ENCODE measurements around the gene CPLANE2.

DNA sequence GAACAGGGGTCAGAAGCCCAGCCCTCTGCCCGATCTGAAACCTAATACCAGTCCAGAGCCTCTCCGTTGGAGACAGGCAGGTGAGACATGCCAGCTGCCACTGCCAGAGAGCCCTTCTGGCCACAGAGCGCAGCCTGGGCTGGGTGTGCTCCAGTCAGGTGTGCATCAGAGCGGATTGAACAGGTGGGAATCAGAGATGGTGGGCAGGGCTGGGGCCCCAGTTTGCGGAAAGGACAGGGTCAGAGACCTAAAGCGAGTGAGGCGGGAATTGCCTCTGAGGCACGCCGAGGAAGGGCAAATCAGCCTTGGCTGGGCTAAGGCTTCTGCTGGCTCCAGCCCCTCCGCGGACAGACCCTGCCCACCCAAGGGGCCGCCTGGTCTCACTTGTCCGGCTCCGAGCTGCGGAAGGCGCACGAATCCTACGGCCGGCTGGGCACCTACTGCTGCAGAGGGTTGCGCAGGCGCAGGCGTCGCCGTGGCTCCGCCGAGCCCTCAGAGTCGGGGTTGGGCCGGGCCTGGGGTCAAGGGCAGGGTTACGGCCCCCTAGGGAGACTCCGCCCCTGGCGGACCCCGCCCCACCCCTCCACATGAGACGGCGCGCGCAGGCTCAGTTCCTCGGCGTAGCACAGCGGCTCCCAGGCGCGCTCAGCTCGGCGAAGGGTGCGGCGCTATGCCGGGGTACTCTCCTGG lies 10.3 kb downstream of the CPLANE2 start:
- TF ChIP-seq, protein P1, sequence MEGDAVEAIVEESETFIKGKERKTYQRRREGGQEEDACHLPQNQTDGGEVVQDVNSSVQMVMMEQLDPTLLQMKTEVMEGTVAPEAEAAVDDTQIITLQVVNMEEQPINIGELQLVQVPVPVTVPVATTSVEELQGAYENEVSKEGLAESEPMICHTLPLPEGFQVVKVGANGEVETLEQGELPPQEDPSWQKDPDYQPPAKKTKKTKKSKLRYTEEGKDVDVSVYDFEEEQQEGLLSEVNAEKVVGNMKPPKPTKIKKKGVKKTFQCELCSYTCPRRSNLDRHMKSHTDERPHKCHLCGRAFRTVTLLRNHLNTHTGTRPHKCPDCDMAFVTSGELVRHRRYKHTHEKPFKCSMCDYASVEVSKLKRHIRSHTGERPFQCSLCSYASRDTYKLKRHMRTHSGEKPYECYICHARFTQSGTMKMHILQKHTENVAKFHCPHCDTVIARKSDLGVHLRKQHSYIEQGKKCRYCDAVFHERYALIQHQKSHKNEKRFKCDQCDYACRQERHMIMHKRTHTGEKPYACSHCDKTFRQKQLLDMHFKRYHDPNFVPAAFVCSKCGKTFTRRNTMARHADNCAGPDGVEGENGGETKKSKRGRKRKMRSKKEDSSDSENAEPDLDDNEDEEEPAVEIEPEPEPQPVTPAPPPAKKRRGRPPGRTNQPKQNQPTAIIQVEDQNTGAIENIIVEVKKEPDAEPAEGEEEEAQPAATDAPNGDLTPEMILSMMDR (IDR thresholded peaks at IDR 0.05) = no peak
- no peak for TF ChIP-seq EP300 (IDR thresholded peaks at IDR 0.05)
- TF ChIP-seq POLR2A (IDR thresholded peaks at IDR 0.05) = no peak
- TF ChIP-seq POLR2AphosphoS5 (IDR thresholded peaks at IDR 0.05) = no peak

Data from gastroesophageal sphincter (tissue), 3 donors.